ENCODE data around the gene TTLL1. TPM values are rescaled to one million over a fixed set of nuclear protein-coding genes. Genes with fewer than 3 reads are reported as not detected.

The TTLL1 gene
- total RNA-seq, 1 experiment from 2014 or later, result 5.5 TPM

- TF ChIP-seq AR (CRISPR knock-in tag; IDR thresholded peaks at IDR 0.05) (no peak), ZNF138 (CRISPR knock-in tag; conservative IDR thresholded peaks at IDR 0.05) (no peak)
These were observed 87.0 kb downstream of the TTLL1 start (continued) for GRCh38 chr22:43002202-43002586.

DNA sequence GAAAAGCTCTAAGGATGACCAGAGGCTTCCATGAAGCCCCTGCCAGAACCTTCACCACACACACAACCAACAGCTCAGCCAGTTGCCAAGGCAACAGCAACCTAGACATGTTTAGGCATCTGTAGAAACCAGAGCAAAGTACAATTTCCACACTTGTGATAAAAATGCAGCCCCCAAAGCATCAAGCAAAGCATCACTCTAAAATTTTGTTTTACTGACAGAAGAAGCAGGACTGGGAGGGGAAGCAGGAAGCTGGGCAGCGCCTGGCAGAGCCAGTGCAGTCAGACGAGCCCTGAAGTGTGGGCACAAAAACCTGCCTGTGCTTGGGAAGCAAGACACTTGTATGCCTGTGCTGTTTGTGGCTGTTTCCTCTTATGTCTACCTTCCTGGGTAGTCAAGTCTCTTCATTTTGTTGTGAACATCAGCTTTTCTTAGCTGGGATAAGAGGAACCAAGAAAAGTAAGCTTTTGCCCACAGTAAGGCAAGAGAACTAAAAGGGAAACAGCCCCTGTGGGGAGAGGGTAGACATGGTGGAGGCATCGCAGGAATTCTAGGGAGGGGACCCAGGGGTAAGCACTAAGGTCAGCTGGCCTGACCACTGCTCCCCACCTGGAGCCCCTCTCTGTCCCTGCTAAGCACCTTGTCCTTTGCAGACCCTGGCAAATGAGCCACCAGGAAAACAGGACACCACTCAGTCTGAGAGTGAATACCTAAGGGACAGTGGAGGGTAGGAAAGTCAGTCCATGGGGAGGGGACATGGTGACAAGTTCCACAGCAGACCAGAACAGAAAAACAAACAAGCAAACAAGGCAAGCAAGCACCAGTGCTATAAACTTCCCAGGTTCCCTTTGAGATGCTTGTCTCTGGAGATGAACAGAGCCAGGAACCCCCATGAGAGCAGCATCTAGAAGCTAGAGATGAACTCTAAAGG, 87.7 kb downstream of the TTLL1 start:
- H3K4me1 Mint-ChIP-seq, result peaks cover 84% of the 10 kb centered on the region
- H3K27me3 Mint-ChIP-seq (ENCODE audit: low read depth), result no peaks in the 10 kb centered on the region
- ChIA-PET POLR2A (interaction anchor here (1.8 kb wide), 1 partner anchor 13 kb away, joined by 9 read pairs; the partner anchor contains the start of gene PACSIN2), CTCF (interaction anchor here (1.1 to 2.7 kb wide), 5 partner anchors 11 to 99 kb away, joined by 3 to 14 read pairs (median 5); partner anchors contain the start of gene PACSIN2)
- no peak overlapping the region for H3K4me3 Mint-ChIP-seq
- peaks cover 21% of the 10 kb centered on the region for H3K36me3 Mint-ChIP-seq
- peaks cover 18% of the 10 kb centered on the region for H3K9me3 Mint-ChIP-seq
- ATAC-seq (peak; percentile 21), DNase-seq (ENCODE audit: low spot score) (no peak)
- H3K27ac Mint-ChIP-seq, result peak overlapping the region; percentile 82
- no peak for TF ChIP-seq HMGA2 (CRISPR knock-in tag; IDR thresholded peaks at IDR 0.05)

DNA sequence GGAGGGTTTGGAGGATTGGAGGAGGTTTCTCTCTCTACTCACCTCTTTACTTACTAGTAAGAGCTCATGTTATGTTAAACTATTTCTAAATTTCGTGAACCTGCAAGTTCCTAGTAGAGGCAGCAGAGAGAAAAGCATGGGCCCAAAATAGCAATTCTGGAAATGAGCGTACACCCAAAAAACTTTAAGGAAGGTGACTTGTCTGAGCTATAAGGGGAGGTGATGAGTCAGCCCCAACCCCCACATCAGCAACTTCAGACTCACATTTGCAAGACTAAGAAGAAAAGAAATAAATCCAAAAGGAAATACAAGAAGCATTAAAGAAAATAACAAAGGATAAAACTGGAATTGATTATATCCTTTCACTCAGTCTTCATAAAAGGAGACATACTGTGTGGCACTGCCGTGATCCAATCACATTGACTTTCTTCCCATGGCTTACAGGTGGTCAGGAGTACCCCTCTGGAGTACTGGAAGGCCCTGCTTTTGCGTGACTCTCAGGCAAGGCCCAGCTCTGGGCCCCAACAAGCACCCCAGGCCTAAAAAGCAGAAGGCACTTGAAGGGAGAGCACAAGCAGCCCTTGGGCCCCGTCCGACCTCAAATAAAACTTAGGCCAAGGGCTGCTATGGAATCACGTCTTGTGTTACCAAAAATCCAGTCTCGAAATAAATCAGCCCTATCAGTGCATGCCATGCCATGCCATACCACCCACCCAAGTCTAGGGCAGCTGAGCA, 88.6 kb downstream of the TTLL1 start:
- no peak for DNase-seq (ENCODE audit: low spot score)
- Mint-ChIP-seq H3K36me3 (peaks cover 21% of the 10 kb centered on the region), H3K4me3 (no peak overlapping the region; the same call in 1 of the 2 replicates), H3K9me3 (peaks cover 18% of the 10 kb centered on the region), H3K4me1 (peaks cover 77% of the 10 kb centered on the region), H3K27me3 (ENCODE audit: low read depth) (no peaks in the 10 kb centered on the region), H3K27ac (peak overlapping the region; percentile 42)
- no peak for ATAC-seq
- CTCF ChIA-PET, result interaction anchor here (1.2 to 2.7 kb wide), 2 partner anchors 10 to 60 kb away, joined by 3 to 14 read pairs; no protein-coding TSS in a partner anchor
- POLR2A ChIA-PET, result interaction anchor here (1.8 kb wide), 1 partner anchor 14 kb away, joined by 9 read pairs; the partner anchor contains the start of gene PACSIN2
- TF ChIP-seq MLX (CRISPR knock-in tag; IDR thresholded peaks at IDR 0.05), result no peak
- TF ChIP-seq CDX4 (CRISPR knock-in tag; IDR thresholded peaks at IDR 0.05; ENCODE audit: borderline replicate concordance), result no peak
- no peak for TF ChIP-seq ZNF121 (CRISPR knock-in tag; IDR thresholded peaks at IDR 0.05)
- no peak for TF ChIP-seq CBFB (CRISPR knock-in tag; IDR thresholded peaks at IDR 0.05; ENCODE audit: low read depth)
- TF ChIP-seq, protein P1, sequence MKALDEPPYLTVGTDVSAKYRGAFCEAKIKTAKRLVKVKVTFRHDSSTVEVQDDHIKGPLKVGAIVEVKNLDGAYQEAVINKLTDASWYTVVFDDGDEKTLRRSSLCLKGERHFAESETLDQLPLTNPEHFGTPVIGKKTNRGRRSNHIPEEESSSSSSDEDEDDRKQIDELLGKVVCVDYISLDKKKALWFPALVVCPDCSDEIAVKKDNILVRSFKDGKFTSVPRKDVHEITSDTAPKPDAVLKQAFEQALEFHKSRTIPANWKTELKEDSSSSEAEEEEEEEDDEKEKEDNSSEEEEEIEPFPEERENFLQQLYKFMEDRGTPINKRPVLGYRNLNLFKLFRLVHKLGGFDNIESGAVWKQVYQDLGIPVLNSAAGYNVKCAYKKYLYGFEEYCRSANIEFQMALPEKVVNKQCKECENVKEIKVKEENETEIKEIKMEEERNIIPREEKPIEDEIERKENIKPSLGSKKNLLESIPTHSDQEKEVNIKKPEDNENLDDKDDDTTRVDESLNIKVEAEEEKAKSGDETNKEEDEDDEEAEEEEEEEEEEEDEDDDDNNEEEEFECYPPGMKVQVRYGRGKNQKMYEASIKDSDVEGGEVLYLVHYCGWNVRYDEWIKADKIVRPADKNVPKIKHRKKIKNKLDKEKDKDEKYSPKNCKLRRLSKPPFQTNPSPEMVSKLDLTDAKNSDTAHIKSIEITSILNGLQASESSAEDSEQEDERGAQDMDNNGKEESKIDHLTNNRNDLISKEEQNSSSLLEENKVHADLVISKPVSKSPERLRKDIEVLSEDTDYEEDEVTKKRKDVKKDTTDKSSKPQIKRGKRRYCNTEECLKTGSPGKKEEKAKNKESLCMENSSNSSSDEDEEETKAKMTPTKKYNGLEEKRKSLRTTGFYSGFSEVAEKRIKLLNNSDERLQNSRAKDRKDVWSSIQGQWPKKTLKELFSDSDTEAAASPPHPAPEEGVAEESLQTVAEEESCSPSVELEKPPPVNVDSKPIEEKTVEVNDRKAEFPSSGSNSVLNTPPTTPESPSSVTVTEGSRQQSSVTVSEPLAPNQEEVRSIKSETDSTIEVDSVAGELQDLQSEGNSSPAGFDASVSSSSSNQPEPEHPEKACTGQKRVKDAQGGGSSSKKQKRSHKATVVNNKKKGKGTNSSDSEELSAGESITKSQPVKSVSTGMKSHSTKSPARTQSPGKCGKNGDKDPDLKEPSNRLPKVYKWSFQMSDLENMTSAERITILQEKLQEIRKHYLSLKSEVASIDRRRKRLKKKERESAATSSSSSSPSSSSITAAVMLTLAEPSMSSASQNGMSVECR (CRISPR knock-in tag; IDR thresholded peaks at IDR 0.05; ENCODE audit: borderline replicate concordance), result no peak
- no peak for TF ChIP-seq ZNF416 (CRISPR knock-in tag; IDR thresholded peaks at IDR 0.05)
- no peak for TF ChIP-seq E2F5 (CRISPR knock-in tag; IDR thresholded peaks at IDR 0.05)
- TF ChIP-seq FOXJ3 (CRISPR knock-in tag; IDR thresholded peaks at IDR 0.05; ENCODE audit: borderline replicate concordance), result no peak
- TF ChIP-seq SP1 (CRISPR knock-in tag; conservative IDR thresholded peaks at IDR 0.05), result no peak
- TF ChIP-seq ZNF232 (CRISPR knock-in tag; IDR thresholded peaks at IDR 0.05), result no peak
- TF ChIP-seq, protein P2, sequence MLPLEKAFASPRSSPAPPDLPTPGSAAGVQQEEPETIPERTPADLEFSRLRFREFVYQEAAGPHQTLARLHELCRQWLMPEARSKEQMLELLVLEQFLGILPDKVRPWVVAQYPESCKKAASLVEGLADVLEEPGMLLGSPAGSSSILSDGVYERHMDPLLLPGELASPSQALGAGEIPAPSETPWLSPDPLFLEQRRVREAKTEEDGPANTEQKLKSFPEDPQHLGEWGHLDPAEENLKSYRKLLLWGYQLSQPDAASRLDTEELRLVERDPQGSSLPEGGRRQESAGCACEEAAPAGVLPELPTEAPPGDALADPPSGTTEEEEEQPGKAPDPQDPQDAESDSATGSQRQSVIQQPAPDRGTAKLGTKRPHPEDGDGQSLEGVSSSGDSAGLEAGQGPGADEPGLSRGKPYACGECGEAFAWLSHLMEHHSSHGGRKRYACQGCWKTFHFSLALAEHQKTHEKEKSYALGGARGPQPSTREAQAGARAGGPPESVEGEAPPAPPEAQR (CRISPR knock-in tag; IDR thresholded peaks at IDR 0.05), result no peak
- no peak for TF ChIP-seq NR1H2 (CRISPR knock-in tag; IDR thresholded peaks at IDR 0.05)
- TF ChIP-seq, protein P3, sequence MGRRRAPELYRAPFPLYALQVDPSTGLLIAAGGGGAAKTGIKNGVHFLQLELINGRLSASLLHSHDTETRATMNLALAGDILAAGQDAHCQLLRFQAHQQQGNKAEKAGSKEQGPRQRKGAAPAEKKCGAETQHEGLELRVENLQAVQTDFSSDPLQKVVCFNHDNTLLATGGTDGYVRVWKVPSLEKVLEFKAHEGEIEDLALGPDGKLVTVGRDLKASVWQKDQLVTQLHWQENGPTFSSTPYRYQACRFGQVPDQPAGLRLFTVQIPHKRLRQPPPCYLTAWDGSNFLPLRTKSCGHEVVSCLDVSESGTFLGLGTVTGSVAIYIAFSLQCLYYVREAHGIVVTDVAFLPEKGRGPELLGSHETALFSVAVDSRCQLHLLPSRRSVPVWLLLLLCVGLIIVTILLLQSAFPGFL (CRISPR knock-in tag; IDR thresholded peaks at IDR 0.05; ENCODE audit: borderline replicate concordance), result no peak
